PC-9 (cell line): ENCODE measurements around the gene CCDC88C. TPM values are rescaled to one million over a fixed set of nuclear protein-coding genes. Genes with fewer than 3 reads are reported as not detected.

Source experiments
- BruUV-seq: library from RNA; stranded (reverse); fragments of 400-500 nt; replicated peaks from 2 replicates; lab custom pipeline; 2021; lab: Mats Ljungman, UMichigan
- CTCF ChIA-PET: fragments of 300-600 bp; sonication (Branson Sonifier 250); formaldehyde crosslinking; loops from one replicate; lab custom pipeline; 2022; ENCODE audit warnings: antibody characterized with exemption; lab: Charles Lee
- POLR2A ChIA-PET: fragments of 300-600 bp; sonication (Branson Sonifier 250); formaldehyde crosslinking; loops from one replicate; lab custom pipeline; 2022; ENCODE audit warnings: antibody characterized with exemption; ENCODE audit not compliant: unreplicated experiment; lab: Charles Lee
- DNase-seq, 2 experiments: peaks; one replicate each; pipeline versions ENCODE4 v3.0.0 to v3.0.0-alpha.2; 2015 to 2022; ENCODE audit warnings: mixed read lengths in 1 of 2
- H2AFZ ChIP-seq: fragments of 200-600 bp; sonication (generic); 2 replicates; pipeline ENCODE4 v1.8.1; 2017; ENCODE audit warnings: antibody characterized with exemption
- H3F3A ChIP-seq: fragments of 200-600 bp; sonication (generic); 2 replicates; pipeline ENCODE4 v1.8.1; 2017; ENCODE audit warnings: antibody characterized with exemption, mild to moderate bottlenecking, low read depth; ENCODE audit not compliant: insufficient read depth
- H3K27ac ChIP-seq: fragments of 200-600 bp; sonication (generic); 2 replicates; pipeline ENCODE4 v1.6.1; 2016; ENCODE audit warnings: mixed run types
- H3K27me3 ChIP-seq: fragments of 200-600 bp; sonication (generic); 2 replicates; pipeline ENCODE4 v1.6.1; 2016; ENCODE audit warnings: low read depth, mixed run types; ENCODE audit not compliant: insufficient read depth
- H3K36me3 ChIP-seq: fragments of 200-600 bp; sonication (generic); 2 replicates; pipeline ENCODE4 v1.6.1; 2016; ENCODE audit warnings: low read depth, mixed run types
- H3K4me1 ChIP-seq: fragments of 200-600 bp; sonication (generic); replicated peaks from 2 replicates; pipeline ENCODE4 v1.6.1; 2016; ENCODE audit warnings: mixed run types; ENCODE audit not compliant: insufficient read depth
- H3K4me2 ChIP-seq: fragments of 200-600 bp; sonication (generic); 2 replicates; pipeline ENCODE4 v1.6.1; 2017; ENCODE audit warnings: mixed run types
- H3K4me3 ChIP-seq: fragments of 200-600 bp; sonication (generic); 2 replicates; pipeline ENCODE4 v1.6.1; 2016; ENCODE audit warnings: mixed run types
- H3K79me2 ChIP-seq: fragments of 200-600 bp; sonication (generic); 2 replicates; pipeline ENCODE4 v1.6.1; 2017; ENCODE audit warnings: low read depth, mixed run types
- H3K9me2 ChIP-seq: fragments of 200-600 bp; sonication (generic); 2 replicates; pipeline ENCODE4 v1.8.1; 2017; ENCODE audit warnings: mild to moderate bottlenecking; ENCODE audit not compliant: insufficient read depth
- H3K9me3 ChIP-seq: fragments of 200-600 bp; sonication (generic); 2 replicates; pipeline ENCODE4 v1.8.1; 2016; ENCODE audit warnings: low read depth; ENCODE audit not compliant: insufficient read depth
- H4K20me1 ChIP-seq: fragments of 200-600 bp; sonication (generic); 2 replicates; pipeline ENCODE4 v1.8.1; 2017; ENCODE audit not compliant: insufficient read depth
- CTCF ChIP-seq: fragments of 200-600 bp; sonication (generic); conservative IDR thresholded peaks from 2 replicates; pipeline ENCODE4 v1.6.1; 2017; ENCODE audit warnings: mixed run types, antibody characterized with exemption, mild to moderate bottlenecking, moderate library complexity
- EZH2 ChIP-seq: fragments of 200-600 bp; sonication (generic); IDR thresholded peaks from 2 replicates; pipeline ENCODE4 v1.8.0; 2017; ENCODE audit warnings: antibody characterized with exemption, low read depth
- intact Hi-C: fragments of 100-400 bp; cut with micrococcal nuclease; formaldehyde crosslinking; loops from one replicate; pipeline ENCODE4 v1.10.0; 2022; ENCODE audit not compliant: unreplicated experiment
- total RNA-seq: library from RNA; stranded (reverse); gene quantifications from 2 replicates; pipeline ENCODE4 v1.2.3, GENCODE V29; 2021

The CCDC88C gene
- total RNA-seq, 1 experiment from 2014 or later = 7.4 TPM

- peaks cover 6% of the 10 kb centered on the region; the same call in 1 of the 2 replicates for H3F3A ChIP-seq
- no peak overlapping the region for H2AFZ ChIP-seq
- H3K4me1 ChIP-seq = peaks cover 9% of the 10 kb centered on the region
- no peaks in the 10 kb centered on the region for H3K9me3 ChIP-seq
- no peak for TF ChIP-seq CTCF
- no peak for TF ChIP-seq EZH2
- H3K4me2 ChIP-seq = no peak overlapping the region
- ChIA-PET POLR2A (no interaction called here), CTCF (no interaction called here)
- H3K36me3 ChIP-seq = no peaks in the 10 kb centered on the region
- no peaks in the 10 kb centered on the region for H3K9me2 ChIP-seq
- DNase-seq = peak in 1 of 2 experiments; percentile 55
- no peaks in the 10 kb centered on the region for H4K20me1 ChIP-seq
- H3K79me2 ChIP-seq = no peaks in the 10 kb centered on the region
- no peak overlapping the region for H3K27ac ChIP-seq
- intact Hi-C loops = no loop called here
- no peaks in the 10 kb centered on the region for H3K27me3 ChIP-seq
- no TSS peak for BruUV-seq
- H3K4me3 ChIP-seq = no peak overlapping the region
These were observed 3.1 kb upstream of the CCDC88C start for GRCh38 chr14:91420686-91421085.

GRCh38 chr14:91419451-91419850 is 1.8 kb upstream of the CCDC88C start:
- intact Hi-C loops = loop anchor here (5.0 kb wide), 1 partner anchor 52 kb away; no protein-coding TSS in a partner anchor
- TF ChIP-seq CTCF (no peak), EZH2 (no peak)
- Histone ChIP-seq H3K27me3 (no peaks in the 10 kb centered on the region), H3F3A (peaks cover 6% of the 10 kb centered on the region; the same call in 1 of the 2 replicates), H3K9me3 (no peaks in the 10 kb centered on the region), H3K79me2 (no peaks in the 10 kb centered on the region), H3K4me3 (no peak overlapping the region), H3K4me1 (peaks cover 12% of the 10 kb centered on the region), H3K4me2 (no peak overlapping the region), H2AFZ (no peak overlapping the region), H3K9me2 (no peaks in the 10 kb centered on the region), H3K27ac (no peak overlapping the region), H3K36me3 (no peaks in the 10 kb centered on the region), H4K20me1 (no peaks in the 10 kb centered on the region)
- ChIA-PET CTCF (no interaction called here), POLR2A (no interaction called here)
- no peak for DNase-seq
- no TSS peak for BruUV-seq

- no peak overlapping the region for H3K4me3 ChIP-seq
- H3K9me3 ChIP-seq = no peaks in the 10 kb centered on the region
- peaks cover 12% of the 10 kb centered on the region for H3K4me1 ChIP-seq
- ChIA-PET POLR2A (interaction anchor here (0.6 kb wide), 1 partner anchor 44 kb away, joined by 3 read pairs; no protein-coding TSS in a partner anchor), CTCF (no interaction called here)
- H4K20me1 ChIP-seq = no peaks in the 10 kb centered on the region
- no peak for DNase-seq
- peak overlapping the region; percentile 78; the same call in 1 of the 2 replicates for H3K27ac ChIP-seq
- H3K79me2 ChIP-seq = no peaks in the 10 kb centered on the region
- BruUV-seq = no TSS peak
- no peak overlapping the region for H2AFZ ChIP-seq
- intact Hi-C loops = loop anchor here (5.0 kb wide), 1 partner anchor 52 kb away; no protein-coding TSS in a partner anchor
- H3F3A ChIP-seq = peaks cover 6% of the 10 kb centered on the region; the same call in 1 of the 2 replicates
- no peaks in the 10 kb centered on the region for H3K36me3 ChIP-seq
- TF ChIP-seq CTCF (0 out of 2 replicates have a peak, but pooled peaks have one; percentile 48), EZH2 (no peak)
- no peaks in the 10 kb centered on the region for H3K9me2 ChIP-seq
- no peaks in the 10 kb centered on the region for H3K27me3 ChIP-seq
- peak overlapping the region; percentile 70 for H3K4me2 ChIP-seq
These were observed 1.4 kb upstream of the CCDC88C start for GRCh38 chr14:91419044-91419397.
